OCI-LY7 (cell line): ENCODE data around the gene CD3G. TPM values are rescaled to one million over a fixed set of nuclear protein-coding genes. Genes with fewer than 3 reads are reported as not detected.

Experiments
- BruUV-seq: library from RNA; stranded (reverse); fragments of 400-500 nt; replicated peaks from 2 replicates; lab custom pipeline; 2021; lab: Mats Ljungman, UMichigan
- CTCF ChIA-PET: fragments of 300-600 bp; sonication (Branson Sonifier 250); formaldehyde crosslinking; loops from one replicate; lab custom pipeline; 2022; ENCODE audit warnings: antibody characterized with exemption; ENCODE audit not compliant: unreplicated experiment; lab: Charles Lee
- POLR2A ChIA-PET: fragments of 300-600 bp; sonication (Branson Sonifier 250); formaldehyde crosslinking; loops from one replicate; lab custom pipeline; 2022; ENCODE audit warnings: antibody characterized with exemption; lab: Charles Lee
- DNase-seq: peaks from one replicate; pipeline ENCODE4 v3.0.0-alpha.2; 2015; ENCODE audit warnings: low spot score
- H2AFZ ChIP-seq: fragments of 200-600 bp; sonication (generic), shearing (Covaris generic); 2 replicates; pipeline ENCODE4 v1.6.1; 2014; ENCODE audit warnings: mild to moderate bottlenecking, antibody characterized with exemption, low read length, moderate library complexity
- H3K27ac ChIP-seq: fragments of 200-600 bp; sonication (generic); 2 replicates; pipeline ENCODE4 v1.5.1; 2014; ENCODE audit warnings: mixed run types, low read depth, mild to moderate bottlenecking, moderate library complexity, low read length, inconsistent platforms; ENCODE audit not compliant: poor library complexity, severe bottlenecking
- H3K36me3 ChIP-seq: fragments of 200-600 bp; sonication (generic); 2 replicates; pipeline ENCODE4 v1.6.1; 2014; ENCODE audit warnings: mild to moderate bottlenecking, antibody characterized with exemption, low read length, moderate library complexity, mixed read lengths; ENCODE audit not compliant: insufficient read depth
- H3K4me1 ChIP-seq: fragments of 200-600 bp; sonication (generic); 2 replicates; pipeline ENCODE4 v1.5.1; 2014; ENCODE audit warnings: mild to moderate bottlenecking, low read length; ENCODE audit not compliant: insufficient read depth, poor library complexity, severe bottlenecking
- H3K4me2 ChIP-seq: fragments of 200-600 bp; sonication (generic); 2 replicates; pipeline ENCODE4 v1.6.1; 2014; ENCODE audit warnings: mild to moderate bottlenecking, low read length
- H3K4me3 ChIP-seq: fragments of 200-600 bp; sonication (generic); 2 replicates; pipeline ENCODE4 v1.5.1; 2014; ENCODE audit warnings: mild to moderate bottlenecking, low read depth, low read length; ENCODE audit not compliant: poor library complexity, severe bottlenecking
- H3K79me2 ChIP-seq: fragments of 200-600 bp; sonication (generic); 2 replicates; pipeline ENCODE4 v1.6.1; 2016; ENCODE audit warnings: low read depth, mild to moderate bottlenecking, low read length, moderate library complexity, mixed read lengths; ENCODE audit not compliant: insufficient read depth
- H3K9me2 ChIP-seq: fragments of 200-600 bp; sonication (generic); 2 replicates; pipeline ENCODE4 v1.6.1; 2016; ENCODE audit warnings: mild to moderate bottlenecking, low read length, mixed read lengths; ENCODE audit not compliant: insufficient read depth
- H3K9me3 ChIP-seq: fragments of 200-600 bp; sonication (generic); 2 replicates; pipeline ENCODE4 v1.6.1; 2014; ENCODE audit warnings: mild to moderate bottlenecking, mixed run types, low read length, mixed read lengths
- H4K20me1 ChIP-seq: fragments of 200-600 bp; sonication (generic); 2 replicates; pipeline ENCODE4 v1.6.1; 2014; ENCODE audit warnings: mild to moderate bottlenecking, antibody characterized with exemption, low read length, moderate library complexity, mixed read lengths; ENCODE audit not compliant: insufficient read depth
- CTCF ChIP-seq: fragments of 200-600 bp; sonication (generic); conservative IDR thresholded peaks from 2 replicates; pipeline ENCODE4 v1.5.1; 2014; ENCODE audit warnings: mild to moderate bottlenecking, antibody characterized with exemption, low read length, moderate library complexity, mixed read lengths
- EZH2phosphoT487 ChIP-seq: fragments of 200-600 bp; sonication (generic); IDR thresholded peaks from 2 replicates; pipeline ENCODE4 v1.6.1; 2018; ENCODE audit warnings: low read depth, borderline replicate concordance, mild to moderate bottlenecking, mixed run types, antibody characterized with exemption, low read length, moderate library complexity, mixed read lengths
- intact Hi-C: fragments of 100-400 bp; cut with micrococcal nuclease; formaldehyde crosslinking; loops from one replicate; pipeline ENCODE4 v1.10.0; 2022; ENCODE audit not compliant: unreplicated experiment
- total RNA-seq, 2 experiments: library from RNA; depleted of rRNA in 1 of 2; stranded (reverse); fragments of >200 nt in 1 of 2; shearing (Covaris generic) in 1 of 2; gene quantifications; 2 replicates each; pipeline ENCODE4 v1.2.3, GENCODE V29; 2014 to 2022

CD3G gene
- total RNA-seq, 2 experiments from 2014 or later = not detected

- H3K9me3 ChIP-seq = peaks cover 13% of the 10 kb centered on the region; the same call in 1 of the 2 replicates
- peak; percentile 84 for DNase-seq
- intact Hi-C loops = no loop called here
- H3K4me3 ChIP-seq = peak overlapping the region; percentile 12
- CTCF ChIA-PET = no interaction called here
- H3K4me2 ChIP-seq = peak overlapping the region; percentile 18
- POLR2A ChIA-PET = interaction anchor here (0.6 to 1.3 kb wide), 3 partner anchors 9 to 551 kb away, joined by 3 read pairs; no protein-coding TSS in a partner anchor
- no peaks in the 10 kb centered on the region for H3K36me3 ChIP-seq
- BruUV-seq = no TSS peak
- no peaks in the 10 kb centered on the region for H3K9me2 ChIP-seq
- H3K4me1 ChIP-seq = peaks cover 81% of the 10 kb centered on the region
- no peaks in the 10 kb centered on the region for H3K79me2 ChIP-seq
- peak overlapping the region; percentile 99 for H3K27ac ChIP-seq
- no peaks in the 10 kb centered on the region for H4K20me1 ChIP-seq
- TF ChIP-seq EZH2phosphoT487 (no peak), CTCF (no peak)
- H2AFZ ChIP-seq = peak overlapping the region; percentile 27; the same call in 1 of the 2 replicates
These were observed 26.0 kb upstream of the CD3G start for GRCh38 chr11:118318124-118318523.

- DNase-seq = no peak
- H3K9me2 ChIP-seq = no peaks in the 10 kb centered on the region
- peak overlapping the region; percentile 27; the same call in 1 of the 2 replicates for H2AFZ ChIP-seq
- H3K36me3 ChIP-seq = no peaks in the 10 kb centered on the region
- TF ChIP-seq EZH2phosphoT487 (no peak), CTCF (no peak)
- no peaks in the 10 kb centered on the region for H3K79me2 ChIP-seq
- BruUV-seq = no TSS peak
- intact Hi-C loops = no loop called here
- ChIA-PET POLR2A (interaction anchor here (0.6 to 1.3 kb wide), 3 partner anchors 10 to 550 kb away, joined by 3 read pairs; no protein-coding TSS in a partner anchor), CTCF (no interaction called here)
- peak overlapping the region; percentile 99 for H3K27ac ChIP-seq
- peak overlapping the region; percentile 12 for H3K4me3 ChIP-seq
- H3K4me2 ChIP-seq = peak overlapping the region; percentile 18
- H4K20me1 ChIP-seq = no peaks in the 10 kb centered on the region
- peaks cover 75% of the 10 kb centered on the region for H3K4me1 ChIP-seq
- H3K9me3 ChIP-seq = peaks cover 13% of the 10 kb centered on the region; the same call in 1 of the 2 replicates
These were observed 25.4 kb upstream of the CD3G start for GRCh38 chr11:118318581-118319336.

GRCh38 chr11:118319337-118319707 lies 24.8 kb upstream of the CD3G start:
- H3K4me1 ChIP-seq = peaks cover 69% of the 10 kb centered on the region
- peaks cover 13% of the 10 kb centered on the region; the same call in 1 of the 2 replicates for H3K9me3 ChIP-seq
- H3K36me3 ChIP-seq = no peaks in the 10 kb centered on the region
- H3K79me2 ChIP-seq = no peaks in the 10 kb centered on the region
- ChIA-PET POLR2A (no interaction called here), CTCF (no interaction called here)
- no peak for DNase-seq
- H3K4me3 ChIP-seq = no peak overlapping the region
- BruUV-seq = no TSS peak
- TF ChIP-seq CTCF (no peak), EZH2phosphoT487 (no peak)
- peak overlapping the region; percentile 18 for H3K4me2 ChIP-seq
- peak overlapping the region; percentile 27; the same call in 1 of the 2 replicates for H2AFZ ChIP-seq
- H3K27ac ChIP-seq = peak overlapping the region; percentile 99
- no peaks in the 10 kb centered on the region for H3K9me2 ChIP-seq
- no peaks in the 10 kb centered on the region for H4K20me1 ChIP-seq
- intact Hi-C loops = no loop called here
